HFFc6 (cell line): ENCODE results near the gene GDPD4. TPM values are rescaled to one million over a fixed set of nuclear protein-coding genes. Genes with fewer than 3 reads are reported as not detected.

ENCODE experiments used
- DNase-seq: peaks from one replicate; pipeline ENCODE4 v3.0.0-alpha.2; 2018
- H3K27ac Mint-ChIP-seq: 2 replicates; pipeline ENCODE4 v1.8.0; 2020; ENCODE audit warnings: mild to moderate bottlenecking, mixed read lengths
- H3K27me3 Mint-ChIP-seq: 2 replicates; pipeline ENCODE4 v1.8.0; 2021; ENCODE audit warnings: mild to moderate bottlenecking, moderate library complexity, mixed read lengths; ENCODE audit not compliant: insufficient read depth
- H3K36me3 Mint-ChIP-seq: 2 replicates; pipeline ENCODE4 v1.8.0; 2021; ENCODE audit warnings: low read depth, mixed read lengths
- H3K4me1 Mint-ChIP-seq: 2 replicates; pipeline ENCODE4 v1.8.0; 2020; ENCODE audit warnings: low read depth, mixed read lengths
- H3K4me3 Mint-ChIP-seq: 2 replicates; pipeline ENCODE4 v1.8.0; 2020; ENCODE audit warnings: mild to moderate bottlenecking, moderate library complexity, mixed read lengths
- H3K9me3 Mint-ChIP-seq: 2 replicates; pipeline ENCODE4 v1.8.0; 2020; ENCODE audit warnings: mild to moderate bottlenecking, mixed read lengths
- CTCF ChIP-seq: fragments of 200-600 bp; sonication (generic); IDR thresholded peaks from 2 replicates; pipeline ENCODE4 v1.5.0; 2021; ENCODE audit warnings: antibody characterized with exemption, mild to moderate bottlenecking
- total RNA-seq, 6 experiments: library from RNA; stranded (reverse); fragmentation: NEBNext Ultra II Directional; extraction: Animal tissue kit (Norgen Biotek cat#: 25700); gene quantifications; 2 replicates in 1 of 6; 3 replicates in 5 of 6; pipeline ENCODE4 v1.2.3, GENCODE V29; 2021

GDPD4 gene
- total RNA-seq, 6 experiments from 2014 or later = not detected

- Mint-ChIP-seq H3K27me3 (no peaks in the 10 kb centered on the region; the same call in 1 of the 2 replicates), H3K4me3 (no peak overlapping the region), H3K9me3 (no peaks in the 10 kb centered on the region), H3K4me1 (peaks cover 47% of the 10 kb centered on the region), H3K27ac (no peak overlapping the region), H3K36me3 (0 out of 2 replicates have a peak, but pooled peaks cover 4% of the 10 kb centered on the region)
- no peak for DNase-seq
- no peak for TF ChIP-seq CTCF
Observed at GRCh38 chr11:77320351-77320750, 18.9 kb upstream of the GDPD4 start.

- Mint-ChIP-seq H3K27me3 (no peaks in the 10 kb centered on the region; the same call in 1 of the 2 replicates), H3K4me3 (no peak overlapping the region), H3K4me1 (peaks cover 44% of the 10 kb centered on the region), H3K27ac (no peak overlapping the region), H3K9me3 (no peaks in the 10 kb centered on the region), H3K36me3 (0 out of 2 replicates have a peak, but pooled peaks cover 4% of the 10 kb centered on the region)
- DNase-seq = no peak
- TF ChIP-seq CTCF = no peak
Observed at GRCh38 chr11:77318600-77318999, 17.1 kb upstream of the GDPD4 start.

GRCh38 chr11:77316733-77317342, 15.4 kb upstream of the GDPD4 start:
- Mint-ChIP-seq H3K27me3 (no peaks in the 10 kb centered on the region; the same call in 1 of the 2 replicates), H3K9me3 (no peaks in the 10 kb centered on the region), H3K4me3 (no peak overlapping the region), H3K4me1 (peaks cover 39% of the 10 kb centered on the region), H3K36me3 (no peaks in the 10 kb centered on the region), H3K27ac (no peak overlapping the region)
- no peak for TF ChIP-seq CTCF
- DNase-seq = no peak

- peaks cover 2% of the 10 kb centered on the region; the same call in 1 of the 2 replicates for H3K27me3 Mint-ChIP-seq
- no peak overlapping the region for H3K4me3 Mint-ChIP-seq
- H3K36me3 Mint-ChIP-seq = no peaks in the 10 kb centered on the region
- DNase-seq = no peak
- TF ChIP-seq CTCF = no peak
- H3K27ac Mint-ChIP-seq = peak overlapping the region; percentile 58; the same call in 1 of the 2 replicates
- no peaks in the 10 kb centered on the region for H3K9me3 Mint-ChIP-seq
- peaks cover 51% of the 10 kb centered on the region for H3K4me1 Mint-ChIP-seq
Observed at GRCh38 chr11:77312107-77312506, 10.6 kb upstream of the GDPD4 start.

GRCh38 chr11:77311701-77312100, 10.2 kb upstream of the GDPD4 start:
- H3K4me3 Mint-ChIP-seq = no peak overlapping the region
- H3K27ac Mint-ChIP-seq = peak overlapping the region; percentile 58; the same call in 1 of the 2 replicates
- H3K9me3 Mint-ChIP-seq = no peaks in the 10 kb centered on the region
- no peak for TF ChIP-seq CTCF
- peaks cover 47% of the 10 kb centered on the region for H3K4me1 Mint-ChIP-seq
- no peak for DNase-seq
- H3K36me3 Mint-ChIP-seq = no peaks in the 10 kb centered on the region
- H3K27me3 Mint-ChIP-seq = peaks cover 2% of the 10 kb centered on the region; the same call in 1 of the 2 replicates
